ENCODE results near the gene BTN2A1. TPM values are rescaled to one million over a fixed set of nuclear protein-coding genes. Genes with fewer than 3 reads are reported as not detected.

The BTN2A1 gene
- total RNA-seq, 1 experiment from 2014 or later, result 14.0 TPM

GRCh38 chr6:26493258-26493657 is 35.5 kb downstream of the BTN2A1 start:
- no peak for DNase-seq (ENCODE audit: low read depth)

DNA sequence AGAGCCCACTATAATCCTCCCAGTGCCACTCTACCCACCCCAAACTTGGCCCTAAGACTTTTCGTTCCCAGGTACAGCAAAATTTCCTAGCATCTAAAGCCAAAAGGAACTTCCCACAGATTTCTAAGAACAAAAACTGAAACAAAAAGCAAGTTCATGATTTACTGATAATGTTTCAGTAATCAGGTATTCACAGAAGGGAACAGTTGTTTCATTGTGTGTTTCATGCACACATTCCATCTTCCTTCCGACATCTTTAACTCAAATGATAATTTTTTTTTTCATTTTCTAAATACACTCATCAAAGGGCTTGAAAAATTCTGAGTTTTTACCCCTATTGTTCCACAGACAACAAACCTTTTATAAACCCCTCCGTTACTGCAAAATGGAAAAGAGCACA is 36.4 kb downstream of the BTN2A1 start:
- DNase-seq (ENCODE audit: low read depth), result no peak

DNA sequence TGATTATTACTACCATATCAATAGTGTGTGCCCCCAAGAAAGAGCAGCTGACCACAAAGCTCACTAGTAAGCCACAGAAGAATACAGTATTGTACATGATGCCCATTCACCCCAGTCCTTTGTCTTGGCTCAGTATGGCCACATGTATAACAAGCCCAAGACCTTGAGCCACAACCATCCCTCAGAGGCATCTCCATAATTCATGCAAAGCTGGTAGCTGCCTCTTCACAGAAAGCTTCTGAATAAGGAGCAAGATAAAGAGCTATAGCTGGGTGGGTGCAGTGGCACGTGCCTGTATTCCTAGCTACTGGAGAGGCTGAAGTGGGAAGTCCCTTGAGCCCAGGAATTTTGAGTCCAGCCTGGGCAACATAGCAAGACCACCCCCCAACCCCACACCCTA is 37.5 kb downstream of the BTN2A1 start:
- DNase-seq (ENCODE audit: low read depth), result no peak

DNA sequence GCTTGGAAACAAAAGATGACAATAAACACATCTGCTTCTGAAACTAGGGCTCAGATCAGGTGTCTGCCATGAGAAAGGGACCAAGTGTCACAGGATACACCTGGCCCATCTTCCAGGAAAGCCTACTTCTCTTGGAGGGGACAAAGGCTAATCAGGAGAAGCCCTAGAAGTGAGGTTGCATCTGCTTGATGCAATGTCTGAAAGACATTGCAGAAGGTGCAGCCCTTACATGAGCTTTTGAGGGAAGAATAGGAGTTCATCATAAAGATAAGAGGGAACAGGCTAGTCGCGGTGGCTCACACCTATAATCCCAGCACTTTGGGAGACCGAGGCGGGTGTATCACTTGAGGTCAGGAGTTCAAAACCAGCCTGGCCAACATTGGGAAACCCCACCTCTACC is 39.9 kb downstream of the BTN2A1 start:
- DNase-seq (ENCODE audit: low read depth), result no peak

DNA sequence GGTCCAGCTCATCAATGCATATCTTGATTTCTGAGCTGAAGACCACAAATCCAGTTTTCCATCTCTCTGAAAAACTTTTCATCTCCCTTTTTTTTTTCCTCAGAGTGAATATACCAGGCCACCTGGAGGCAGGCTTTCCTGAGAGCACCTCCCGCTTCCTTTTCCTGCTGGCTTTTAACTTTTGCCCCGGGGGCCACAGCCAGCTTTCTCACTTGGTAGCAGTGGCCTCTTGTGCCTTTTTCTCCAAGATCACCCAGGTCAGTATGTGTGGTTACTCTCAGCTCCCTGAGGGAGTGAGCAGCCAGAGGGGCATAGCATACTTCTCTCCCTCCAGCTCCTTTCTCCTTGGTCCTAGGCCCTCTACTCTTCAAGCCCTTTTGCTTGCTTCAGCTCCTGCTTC is 42.3 kb downstream of the BTN2A1 start, which contains the start of gene BTN1A1:
BTN1A1 (plus strand) TSS at position 202 of the 400 bp plus-strand sequence. CDS start 984 bp downstream, outside the sequence.
- DNase-seq (ENCODE audit: low read depth), result no peak

GRCh38 chr6:26501482-26501986 is 43.8 kb downstream of the BTN2A1 start:
- DNase-seq (ENCODE audit: low read depth), result no peak

GRCh38 chr6:26502165-26502564 is 44.4 kb downstream of the BTN2A1 start:
- no peak for DNase-seq (ENCODE audit: low read depth)

DNA sequence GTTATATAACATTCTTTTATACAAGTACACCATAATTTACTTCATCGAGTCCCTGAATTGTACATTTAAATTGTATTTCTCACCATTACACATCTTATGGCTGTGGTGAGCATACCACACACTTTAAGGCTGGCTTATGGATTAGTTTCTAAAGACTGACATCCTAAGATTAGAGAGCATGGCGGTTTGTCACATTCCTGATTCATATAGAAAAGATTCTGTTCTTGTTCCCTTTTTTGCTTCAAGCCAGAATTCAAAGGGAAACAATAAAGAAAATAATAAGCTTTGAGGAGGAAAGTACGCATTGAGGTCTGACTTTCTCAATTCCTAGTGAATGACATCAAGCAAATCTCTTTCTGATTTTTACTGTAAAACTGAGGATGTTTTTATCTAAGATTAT is 44.9 kb downstream of the BTN2A1 start:
- no peak for DNase-seq (ENCODE audit: low read depth)

DNA sequence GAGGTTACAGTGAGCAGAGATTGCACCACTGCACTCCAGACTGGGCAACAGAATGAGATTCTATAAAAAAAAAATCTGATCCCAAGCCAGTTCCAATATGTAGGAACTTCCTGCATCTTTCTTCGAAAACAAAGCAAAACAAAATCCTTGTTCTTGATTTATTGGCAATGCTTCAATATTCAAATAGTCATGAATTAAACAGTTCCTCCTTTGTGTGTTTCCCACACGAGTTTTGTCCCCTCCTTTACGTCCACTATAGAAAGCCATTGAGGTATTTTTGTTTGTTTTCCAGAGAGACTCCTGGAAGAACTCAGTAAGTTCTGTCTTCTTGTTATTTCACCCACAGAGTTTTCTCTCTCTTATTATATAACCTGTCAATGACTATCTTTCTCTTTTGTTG is 49.9 kb downstream of the BTN2A1 start:
- DNase-seq (ENCODE audit: low read depth), result no peak

- peak; percentile 46 for DNase-seq (ENCODE audit: low read depth)
Measured at GRCh38 chr6:26511033-26511432, 53.3 kb downstream of the BTN2A1 start.

- DNase-seq (ENCODE audit: low read depth), result no peak
Measured at GRCh38 chr6:26514984-26515383, 57.2 kb downstream of the BTN2A1 start.

DNA sequence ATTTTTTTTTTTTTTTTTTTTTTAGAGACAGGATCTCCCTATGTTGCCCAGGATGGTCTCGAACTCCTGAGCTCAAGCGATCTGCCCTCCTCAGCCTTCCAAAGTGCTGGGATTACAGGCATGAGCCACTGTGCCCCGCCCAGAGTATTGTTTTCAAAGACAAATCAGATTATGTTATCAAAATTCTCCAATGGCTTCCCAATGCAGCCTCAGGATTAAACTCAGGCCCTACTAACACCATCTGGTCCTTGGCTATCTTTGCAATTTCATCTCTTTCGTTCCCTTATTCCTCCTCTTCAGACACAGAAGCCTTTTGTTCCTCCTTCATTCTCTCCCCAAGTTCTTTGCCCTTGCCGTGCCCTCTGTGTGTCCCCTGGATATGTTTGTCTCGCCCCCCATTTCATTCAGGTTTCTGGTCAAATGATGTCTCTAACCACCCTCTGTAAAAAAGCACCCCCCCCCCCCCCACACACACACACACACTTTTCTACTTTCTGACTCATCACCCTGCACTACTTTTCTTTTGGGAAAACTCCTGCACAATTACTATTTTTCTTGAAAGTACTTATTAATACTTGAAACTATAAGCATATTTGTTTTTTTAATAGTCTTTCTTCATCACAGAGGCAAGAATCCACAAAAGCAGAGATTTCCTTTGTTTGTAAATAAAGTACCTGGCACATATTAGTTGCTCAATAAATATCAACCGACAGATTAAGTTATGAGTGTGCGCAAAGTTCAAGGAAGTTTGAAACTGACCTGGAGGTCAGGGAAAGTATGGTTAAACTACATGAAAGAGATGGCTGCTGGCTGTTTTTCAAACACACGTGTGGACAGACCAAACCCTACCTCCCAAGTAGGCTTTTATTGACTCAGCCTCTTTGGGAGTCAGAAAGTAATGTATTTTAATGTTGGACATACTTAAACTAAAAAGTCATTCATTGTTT is 59.0 kb downstream of the BTN2A1 start:
- no peak for DNase-seq (ENCODE audit: low read depth)

Other genes starting within 250 kb of the BTN2A1 start
- gene BTN3A2, start 92.8 kb upstream of the BTN2A1 start, total RNA-seq (2014; rRNA removed; shearing (Covaris generic)), result 18.3 and 26.2 TPM in 2 replicates
- 8.4 and 14.3 TPM in 2 replicates for gene BTN2A2, start 74.8 kb upstream of the BTN2A1 start, total RNA-seq (2014; rRNA removed; shearing (Covaris generic))
- gene BTN3A1, start 55.7 kb upstream of the BTN2A1 start, total RNA-seq (2014; rRNA removed; shearing (Covaris generic)), result 10.3 and 16.1 TPM in 2 replicates
- gene BTN3A3, start 17.5 kb upstream of the BTN2A1 start, total RNA-seq (2014; rRNA removed; shearing (Covaris generic)), result 2.4 and 6.9 TPM in 2 replicates
- gene BTN1A1, start 42.3 kb downstream of the BTN2A1 start, total RNA-seq (2014; rRNA removed; shearing (Covaris generic)), result not detected in 2 replicates
- 121 and 140 TPM in 2 replicates for gene HMGN4, start 80.4 kb downstream of the BTN2A1 start, total RNA-seq (2014; rRNA removed; shearing (Covaris generic))
- gene ABT1, start 139.0 kb downstream of the BTN2A1 start, total RNA-seq (2014; rRNA removed; shearing (Covaris generic)), result 22.4 and 25.9 TPM in 2 replicates
- gene ZNF322, start 201.8 kb downstream of the BTN2A1 start, total RNA-seq (2014; rRNA removed; shearing (Covaris generic)), result 19.6 and 23.2 TPM in 2 replicates